RWPE2 (cell line): ENCODE data around the gene CHCHD6.

ENCODE experiments used
- ATAC-seq: fragments of 200-7000 bp; cut with Tn5 transposase; 3 replicates; pipeline ENCODE4 v1.9.1; 2021; ENCODE audit warnings: low read depth
- DNase-seq: peaks from one replicate; pipeline ENCODE4 v3.0.0-alpha.2; 2020; ENCODE audit warnings: low spot score
- H3K27ac ChIP-seq: fragments of 450-650 bp; 2 replicates; pipeline ENCODE4 v1.5.1; 2017; ENCODE audit warnings: mild to moderate bottlenecking; ENCODE audit not compliant: poor library complexity, severe bottlenecking
- H3K27me3 ChIP-seq: fragments of 250-450 bp; sonication (Bioruptor Pico); 2 replicates; pipeline ENCODE4 v1.5.1; 2021; ENCODE audit warnings: mild to moderate bottlenecking, moderate library complexity; ENCODE audit not compliant: insufficient read depth, poor library complexity, severe bottlenecking
- H3K36me3 ChIP-seq: fragments of 250-450 bp; sonication (Bioruptor Pico); 2 replicates; pipeline ENCODE4 v1.5.1; 2020; ENCODE audit warnings: low read depth, mild to moderate bottlenecking, moderate library complexity
- H3K4me1 ChIP-seq: fragments of 250-450 bp; sonication (Bioruptor Pico); 2 replicates; pipeline ENCODE4 v1.5.1; 2021; ENCODE audit warnings: mild to moderate bottlenecking, moderate library complexity; ENCODE audit not compliant: insufficient read depth, poor library complexity, severe bottlenecking
- H3K4me3 ChIP-seq: fragments of 250-450 bp; sonication (Bioruptor Pico); 2 replicates; pipeline ENCODE4 v1.5.1; 2021; ENCODE audit warnings: mild to moderate bottlenecking, moderate library complexity; ENCODE audit not compliant: severe bottlenecking
- H3K9me3 ChIP-seq: fragments of 250-450 bp; sonication (Bioruptor Pico); 2 replicates; pipeline ENCODE4 v1.5.1; 2021; ENCODE audit warnings: mild to moderate bottlenecking, moderate library complexity; ENCODE audit not compliant: severe bottlenecking
- CTCF ChIP-seq: fragments of 450-650 bp; IDR thresholded peaks from one replicate; pipeline ENCODE4 v1.5.1; 2017; ENCODE audit warnings: mild to moderate bottlenecking, moderate library complexity; ENCODE audit not compliant: poor library complexity, severe bottlenecking

CHCHD6 gene

DNA sequence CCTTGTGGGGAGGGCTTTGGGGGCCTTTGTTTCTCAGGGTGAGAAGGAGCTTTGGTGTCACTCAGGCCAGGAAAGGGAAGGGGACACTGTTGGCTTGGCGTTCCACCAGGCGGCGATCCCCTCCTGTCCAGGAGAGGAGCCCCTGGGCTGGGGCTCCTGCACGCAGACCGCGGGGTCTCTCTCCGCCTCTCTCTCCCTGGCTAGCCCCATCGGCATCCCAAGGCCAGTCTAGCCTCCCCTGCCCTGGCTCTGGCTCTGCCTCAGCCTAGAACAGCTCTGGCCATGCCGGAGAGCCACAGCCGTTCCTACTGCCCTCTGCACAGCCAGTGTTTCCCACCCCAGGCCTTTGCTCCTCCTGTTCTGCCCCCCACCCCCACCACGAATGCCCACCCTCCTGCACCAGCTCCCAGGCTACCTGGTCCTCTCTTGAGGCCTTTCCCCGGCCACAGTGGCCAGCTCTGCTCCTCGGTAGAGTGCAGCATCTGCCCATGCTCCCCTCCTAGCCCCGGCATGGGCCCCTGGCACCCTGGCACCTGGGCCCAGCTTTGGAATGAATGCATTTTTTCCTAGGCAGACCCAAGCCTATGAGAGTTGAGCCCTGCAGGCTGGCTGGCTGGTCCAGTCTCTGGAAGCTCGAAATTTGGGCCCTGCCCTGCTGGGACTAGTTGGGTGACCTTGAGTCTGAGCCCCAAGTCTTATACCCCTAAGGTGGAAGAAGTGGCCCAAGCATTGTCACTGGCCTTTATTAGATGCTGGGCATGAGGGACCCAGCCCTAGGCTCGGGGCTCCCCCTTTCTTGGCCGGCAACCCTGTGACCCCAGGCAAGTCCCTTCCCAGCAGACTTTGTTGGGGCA lies 281.3 kb downstream of the CHCHD6 start:
- no peak for TF ChIP-seq CTCF
- ATAC-seq, result no peak
- H3K27me3 ChIP-seq, result no peaks in the 10 kb centered on the region
- H3K4me3 ChIP-seq, result no peak overlapping the region
- H3K27ac ChIP-seq, result no peak overlapping the region
- no peak for DNase-seq
- peaks cover 5% of the 10 kb centered on the region for H3K4me1 ChIP-seq
- no peaks in the 10 kb centered on the region for H3K9me3 ChIP-seq
- peaks cover 23% of the 10 kb centered on the region for H3K36me3 ChIP-seq

GRCh38 chr3:126986001-126986400 lies 282.0 kb downstream of the CHCHD6 start:
- ATAC-seq, result no peak
- H3K4me1 ChIP-seq, result peaks cover 5% of the 10 kb centered on the region
- H3K27me3 ChIP-seq, result no peaks in the 10 kb centered on the region
- no peak overlapping the region for H3K4me3 ChIP-seq
- DNase-seq, result no peak
- no peak overlapping the region for H3K27ac ChIP-seq
- no peak for TF ChIP-seq CTCF
- H3K36me3 ChIP-seq, result peaks cover 30% of the 10 kb centered on the region
- no peaks in the 10 kb centered on the region for H3K9me3 ChIP-seq

GRCh38 chr3:126987129-126987528 lies 283.1 kb downstream of the CHCHD6 start:
- Histone ChIP-seq H3K27me3 (no peaks in the 10 kb centered on the region), H3K4me3 (no peak overlapping the region), H3K36me3 (peaks cover 37% of the 10 kb centered on the region), H3K27ac (no peak overlapping the region), H3K4me1 (peaks cover 3% of the 10 kb centered on the region), H3K9me3 (no peaks in the 10 kb centered on the region)
- no peak for ATAC-seq
- TF ChIP-seq CTCF, result no peak
- DNase-seq, result no peak

DNA sequence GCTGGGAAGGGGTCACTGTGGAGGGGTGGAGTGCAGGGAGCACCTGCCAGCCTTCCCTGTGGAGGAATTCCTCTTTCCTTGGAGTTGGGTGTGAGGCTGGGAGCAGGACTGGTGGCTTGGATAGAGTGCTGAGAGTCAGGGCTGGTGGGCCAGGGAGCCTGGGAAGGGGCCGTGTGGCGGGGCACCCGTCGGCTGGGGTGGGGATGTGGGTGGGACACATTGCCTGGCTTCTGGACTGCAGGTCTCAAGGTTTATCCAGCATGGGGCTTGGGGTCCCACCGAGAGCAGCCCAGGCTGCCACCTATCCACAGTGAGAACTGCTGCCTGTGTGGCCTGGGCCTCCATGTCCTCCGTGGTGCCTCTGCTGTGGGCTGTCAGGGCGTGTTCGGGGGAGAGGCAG lies 283.6 kb downstream of the CHCHD6 start:
- DNase-seq (no peak), ATAC-seq (no peak)
- no peaks in the 10 kb centered on the region for H3K4me1 ChIP-seq
- peaks cover 38% of the 10 kb centered on the region for H3K36me3 ChIP-seq
- H3K27me3 ChIP-seq, result no peaks in the 10 kb centered on the region
- no peak for TF ChIP-seq CTCF
- no peak overlapping the region for H3K27ac ChIP-seq
- H3K4me3 ChIP-seq, result no peak overlapping the region
- H3K9me3 ChIP-seq, result no peaks in the 10 kb centered on the region

- Histone ChIP-seq H3K4me1 (no peaks in the 10 kb centered on the region), H3K9me3 (no peaks in the 10 kb centered on the region), H3K27me3 (no peaks in the 10 kb centered on the region), H3K27ac (no peak overlapping the region), H3K4me3 (no peak overlapping the region), H3K36me3 (peaks cover 43% of the 10 kb centered on the region)
- no peak for ATAC-seq
- no peak for DNase-seq
- TF ChIP-seq CTCF, result no peak
Observed at GRCh38 chr3:126988451-126989021, 284.5 kb downstream of the CHCHD6 start.
